Ishikawa (cell line): ENCODE measurements around the gene DKK3.
A peak's percentile ranks its signal among the peaks of the same experiment; 100 is the strongest.

Source experiments
- CEBPB ChIP-seq: IDR thresholded peaks from 2 replicates; pipeline ENCODE4 v1.6.1; 2012
- CREB1 ChIP-seq: IDR thresholded peaks from 2 replicates; pipeline ENCODE4 v1.6.1; 2012; ENCODE audit warnings: low read depth
- EGR1 ChIP-seq: IDR thresholded peaks from 2 replicates; pipeline ENCODE4 v1.6.1; 2012
- EP300 ChIP-seq: IDR thresholded peaks from 2 replicates; pipeline ENCODE4 v1.6.1; 2012; ENCODE audit warnings: borderline replicate concordance
- FOXM1 ChIP-seq: IDR thresholded peaks from 2 replicates; pipeline ENCODE4 v1.6.1; 2012; ENCODE audit warnings: low read depth, borderline replicate concordance
- NFIC ChIP-seq: IDR thresholded peaks from 2 replicates; pipeline ENCODE4 v1.6.1; 2012
- RAD21 ChIP-seq: IDR thresholded peaks from 2 replicates; pipeline ENCODE4 v1.6.1; 2012; ENCODE audit warnings: low read depth
- TAF1 ChIP-seq: IDR thresholded peaks from 2 replicates; pipeline ENCODE4 v1.6.1; 2012; ENCODE audit warnings: low read depth, mild to moderate bottlenecking
- TCF12 ChIP-seq: IDR thresholded peaks from 2 replicates; pipeline ENCODE4 v1.6.1; 2012; ENCODE audit warnings: low read depth
- TEAD4 ChIP-seq: IDR thresholded peaks from 2 replicates; pipeline ENCODE4 v1.6.1; 2012
- YY1 ChIP-seq: IDR thresholded peaks from 2 replicates; pipeline ENCODE4 v1.6.1; 2012; ENCODE audit warnings: low read depth
- ZBTB7A ChIP-seq: IDR thresholded peaks from 2 replicates; pipeline ENCODE4 v1.6.1; 2012; ENCODE audit warnings: low read depth
- TF ChIP-seq, protein P1 (sequence below): IDR thresholded peaks from 2 replicates; pipeline ENCODE4 v1.6.1; 2012
- TF ChIP-seq, protein P2 (sequence below): IDR thresholded peaks from 2 replicates; pipeline ENCODE4 v1.6.1; 2012
- TF ChIP-seq, protein P3 (sequence below): IDR thresholded peaks from 2 replicates; pipeline ENCODE4 v1.6.1; 2012; ENCODE audit warnings: low read depth, mild to moderate bottlenecking

The DKK3 gene

DNA sequence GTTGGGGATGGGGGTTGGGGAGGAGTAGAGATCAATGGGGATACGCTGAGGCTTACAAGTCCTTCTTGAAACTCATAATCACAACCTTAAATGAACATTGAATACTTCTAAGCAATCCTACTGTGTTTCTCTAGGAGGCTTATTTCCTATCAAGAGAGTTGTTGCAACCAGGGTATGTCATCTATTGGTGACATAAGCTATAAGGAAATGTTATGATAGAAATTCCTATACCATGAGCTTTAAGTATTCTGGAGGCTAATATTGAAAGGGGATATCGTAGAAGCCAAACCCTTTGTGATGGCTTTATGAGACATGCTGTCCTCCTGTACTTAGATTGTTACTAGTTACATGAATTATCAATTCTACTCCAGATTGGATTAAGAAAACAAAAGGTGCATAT, 72.9 kb downstream of the DKK3 start:
- TF ChIP-seq, protein P1, sequence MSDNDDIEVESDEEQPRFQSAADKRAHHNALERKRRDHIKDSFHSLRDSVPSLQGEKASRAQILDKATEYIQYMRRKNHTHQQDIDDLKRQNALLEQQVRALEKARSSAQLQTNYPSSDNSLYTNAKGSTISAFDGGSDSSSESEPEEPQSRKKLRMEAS: no peak
- TF ChIP-seq CREB1 (no peak), ZBTB7A (no peak)
- TF ChIP-seq, protein P2, sequence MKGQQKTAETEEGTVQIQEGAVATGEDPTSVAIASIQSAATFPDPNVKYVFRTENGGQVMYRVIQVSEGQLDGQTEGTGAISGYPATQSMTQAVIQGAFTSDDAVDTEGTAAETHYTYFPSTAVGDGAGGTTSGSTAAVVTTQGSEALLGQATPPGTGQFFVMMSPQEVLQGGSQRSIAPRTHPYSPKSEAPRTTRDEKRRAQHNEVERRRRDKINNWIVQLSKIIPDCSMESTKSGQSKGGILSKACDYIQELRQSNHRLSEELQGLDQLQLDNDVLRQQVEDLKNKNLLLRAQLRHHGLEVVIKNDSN: no peak

DNA sequence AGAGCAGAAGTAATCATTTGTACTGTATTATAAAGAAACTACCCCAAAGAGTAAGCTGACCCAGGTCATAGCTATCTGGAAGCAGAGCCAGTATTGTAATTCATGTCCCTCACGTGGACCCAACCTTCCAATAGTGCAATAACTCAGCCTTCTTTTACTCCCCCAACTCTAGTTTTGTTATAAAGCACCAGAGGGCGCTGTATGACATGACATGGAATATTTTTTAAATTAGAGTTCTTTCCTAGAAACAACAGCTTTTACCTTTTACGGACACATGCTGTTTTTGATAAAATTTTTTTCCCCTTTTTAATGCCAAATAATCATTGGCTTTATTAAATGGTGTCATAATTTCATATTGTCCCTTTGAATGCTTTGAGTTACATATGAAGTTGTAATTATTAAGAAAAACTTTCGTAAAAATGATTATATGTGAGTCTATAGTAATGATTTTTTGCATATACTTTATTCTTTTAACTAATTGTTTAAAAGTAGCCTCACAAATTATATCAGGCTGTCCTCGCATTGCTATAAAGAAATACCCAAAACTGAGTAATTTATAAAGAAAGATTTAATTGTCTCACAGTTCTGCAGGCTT, 76.9 kb downstream of the DKK3 start:
- TF ChIP-seq CEBPB (no peak), RAD21 (peak; percentile 74)
- TF ChIP-seq, protein P2: peak; percentile 79

DNA sequence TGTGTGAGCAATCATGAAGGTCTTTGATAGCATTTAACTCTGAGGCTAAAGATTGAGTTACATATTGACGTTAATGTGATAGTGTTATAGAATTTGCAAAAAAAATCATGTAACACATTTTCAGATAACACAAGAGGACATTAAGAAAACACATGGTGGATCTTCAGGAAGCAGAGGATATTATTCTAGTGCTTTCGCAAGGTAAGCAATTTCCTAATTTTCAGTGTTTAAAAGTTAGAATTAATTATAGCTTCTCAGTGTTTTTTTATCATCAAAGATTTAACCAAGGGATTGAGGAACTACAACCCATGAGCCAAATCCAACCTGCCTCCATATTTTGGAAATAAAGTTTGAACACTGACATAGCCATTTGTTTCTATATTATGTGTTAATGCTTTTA, 78.5 kb downstream of the DKK3 start:
- no peak for TF ChIP-seq EGR1
- TF ChIP-seq, protein P3, sequence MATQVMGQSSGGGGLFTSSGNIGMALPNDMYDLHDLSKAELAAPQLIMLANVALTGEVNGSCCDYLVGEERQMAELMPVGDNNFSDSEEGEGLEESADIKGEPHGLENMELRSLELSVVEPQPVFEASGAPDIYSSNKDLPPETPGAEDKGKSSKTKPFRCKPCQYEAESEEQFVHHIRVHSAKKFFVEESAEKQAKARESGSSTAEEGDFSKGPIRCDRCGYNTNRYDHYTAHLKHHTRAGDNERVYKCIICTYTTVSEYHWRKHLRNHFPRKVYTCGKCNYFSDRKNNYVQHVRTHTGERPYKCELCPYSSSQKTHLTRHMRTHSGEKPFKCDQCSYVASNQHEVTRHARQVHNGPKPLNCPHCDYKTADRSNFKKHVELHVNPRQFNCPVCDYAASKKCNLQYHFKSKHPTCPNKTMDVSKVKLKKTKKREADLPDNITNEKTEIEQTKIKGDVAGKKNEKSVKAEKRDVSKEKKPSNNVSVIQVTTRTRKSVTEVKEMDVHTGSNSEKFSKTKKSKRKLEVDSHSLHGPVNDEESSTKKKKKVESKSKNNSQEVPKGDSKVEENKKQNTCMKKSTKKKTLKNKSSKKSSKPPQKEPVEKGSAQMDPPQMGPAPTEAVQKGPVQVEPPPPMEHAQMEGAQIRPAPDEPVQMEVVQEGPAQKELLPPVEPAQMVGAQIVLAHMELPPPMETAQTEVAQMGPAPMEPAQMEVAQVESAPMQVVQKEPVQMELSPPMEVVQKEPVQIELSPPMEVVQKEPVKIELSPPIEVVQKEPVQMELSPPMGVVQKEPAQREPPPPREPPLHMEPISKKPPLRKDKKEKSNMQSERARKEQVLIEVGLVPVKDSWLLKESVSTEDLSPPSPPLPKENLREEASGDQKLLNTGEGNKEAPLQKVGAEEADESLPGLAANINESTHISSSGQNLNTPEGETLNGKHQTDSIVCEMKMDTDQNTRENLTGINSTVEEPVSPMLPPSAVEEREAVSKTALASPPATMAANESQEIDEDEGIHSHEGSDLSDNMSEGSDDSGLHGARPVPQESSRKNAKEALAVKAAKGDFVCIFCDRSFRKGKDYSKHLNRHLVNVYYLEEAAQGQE: no peak
- TF ChIP-seq NFIC: no peak
- no peak for TF ChIP-seq EP300

DNA sequence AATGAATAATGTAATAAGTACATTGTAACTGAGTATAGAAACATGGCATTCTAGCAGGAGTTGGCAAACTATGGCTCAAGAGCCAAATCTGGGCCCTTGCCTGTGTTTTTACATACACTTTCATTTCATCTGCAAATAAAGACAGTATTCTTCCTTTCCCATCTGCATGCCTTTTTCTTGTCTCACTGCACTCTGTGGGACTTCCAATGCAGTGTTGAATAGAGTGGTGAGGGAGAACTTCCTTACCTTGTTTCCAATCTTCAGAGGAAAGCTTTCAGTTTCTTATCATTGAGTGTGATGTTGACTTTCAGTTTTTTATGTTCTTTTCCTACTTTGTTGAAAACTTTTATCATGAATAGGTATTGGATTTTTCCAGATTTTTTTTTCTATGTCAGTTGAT, 84.6 kb downstream of the DKK3 start:
- TF ChIP-seq ZBTB7A (no peak), EGR1 (no peak), FOXM1 (no peak), CEBPB (no peak), TEAD4 (no peak), NFIC (no peak)
- TF ChIP-seq, protein P1: no peak
- TF ChIP-seq, protein P2: no peak

DNA sequence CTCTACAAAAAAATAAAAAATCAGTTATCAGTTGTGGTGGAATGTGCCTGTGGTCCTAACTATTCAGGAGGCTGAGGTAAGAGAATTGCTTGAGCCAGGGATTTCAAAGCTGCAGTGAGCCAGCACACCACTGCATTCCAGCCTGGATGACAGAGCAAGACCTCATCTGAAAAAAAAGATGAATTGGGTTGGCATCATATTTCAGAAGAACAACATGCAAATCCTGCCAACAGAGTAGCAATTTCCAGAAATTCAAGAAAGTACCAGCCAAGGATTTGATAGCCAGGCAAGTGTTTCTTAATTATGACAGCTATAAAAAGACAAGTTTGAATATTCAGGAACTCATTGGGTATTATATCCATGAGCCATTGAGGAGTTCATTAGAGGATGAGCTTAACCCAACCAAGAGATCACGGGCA, 91.4 kb downstream of the DKK3 start:
- TF ChIP-seq TEAD4: peak; percentile 61
- TF ChIP-seq, protein P3: no peak

DNA sequence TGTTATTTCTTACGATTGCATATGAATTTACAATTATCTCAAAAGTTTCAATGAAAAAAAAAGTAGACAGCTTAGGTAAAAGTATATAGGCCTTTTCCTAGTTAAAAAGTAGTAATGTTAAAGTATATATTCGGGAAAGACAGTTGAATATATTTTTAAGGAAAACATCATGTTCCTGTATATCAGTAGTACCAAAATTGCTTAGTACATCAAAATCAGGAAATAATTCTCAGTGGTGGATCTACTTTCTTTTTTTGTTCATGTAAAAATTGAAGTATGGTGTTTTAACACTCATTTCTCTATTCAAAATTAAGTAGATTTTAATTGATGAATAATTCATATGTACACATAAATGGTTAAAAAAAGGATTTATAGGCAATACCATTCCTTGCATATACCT, 92.8 kb downstream of the DKK3 start:
- no peak for TF ChIP-seq EP300
- TF ChIP-seq TCF12: no peak
- no peak for TF ChIP-seq RAD21

DNA sequence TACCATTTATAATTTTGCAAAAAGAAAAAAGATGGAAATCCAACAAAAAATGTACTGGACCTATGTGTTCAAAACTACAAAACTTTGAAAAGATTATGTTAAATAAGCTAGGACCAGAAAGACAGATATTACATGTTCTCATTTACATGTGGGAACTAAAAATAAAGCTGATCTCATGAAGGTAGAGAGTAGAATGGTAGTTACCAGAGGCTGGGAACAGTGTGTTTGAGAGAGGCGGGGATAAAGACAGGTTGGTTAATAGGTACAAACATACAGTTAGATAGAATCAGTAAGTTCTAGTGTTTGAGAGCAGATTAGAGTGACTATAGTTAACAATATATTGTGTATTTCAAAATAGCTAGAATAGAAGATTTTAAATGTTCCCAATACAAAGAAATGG, 95.0 kb downstream of the DKK3 start:
- no peak for TF ChIP-seq CREB1
- no peak for TF ChIP-seq CEBPB
- no peak for TF ChIP-seq TAF1
- TF ChIP-seq, protein P3: no peak
- no peak for TF ChIP-seq EGR1
- TF ChIP-seq, protein P2: no peak
- TF ChIP-seq TEAD4: no peak
- no peak for TF ChIP-seq NFIC
- no peak for TF ChIP-seq TCF12
- no peak for TF ChIP-seq YY1
- no peak for TF ChIP-seq ZBTB7A
- TF ChIP-seq FOXM1: no peak
- TF ChIP-seq, protein P1: no peak
- TF ChIP-seq EP300: no peak
- TF ChIP-seq RAD21: no peak
